ENCODE results near the gene ADIG. TPM values are rescaled to one million over a fixed set of nuclear protein-coding genes. Genes with fewer than 3 reads are reported as not detected.

ADIG gene
- total RNA-seq, 4 donors from 2014 or later, result not detected

GRCh38 chr20:38617830-38618196, 36.8 kb downstream of the ADIG start:
- H3K27ac ChIP-seq (replicated peaks in 1 of 4), result no peak overlapping the region
- no peak overlapping the region for H3K4me3 ChIP-seq
- TF ChIP-seq POLR2AphosphoS5 (IDR thresholded peaks at IDR 0.05) (no peak), EP300 (IDR thresholded peaks at IDR 0.05) (no peak), POLR2A (IDR thresholded peaks at IDR 0.05; ENCODE audit: low read depth) (no peak), CTCF (IDR thresholded peaks at IDR 0.05) (no peak)
- 93% methylated on average over 4 of the region's 4 CpGs for WGBS
- peaks cover 0 to 56% (median 0%) of the 10 kb centered on the region in 4 donors for H3K27me3 ChIP-seq
- no peaks in the 10 kb centered on the region for H3K9me3 ChIP-seq
- intact Hi-C loops (cut with DNase I), result no loop called here
- no peaks in the 10 kb centered on the region for H3K36me3 ChIP-seq
- DNase-seq (ENCODE audit: extremely low spot score), result no peak
- no peaks in the 10 kb centered on the region for H3K4me1 ChIP-seq

- no peak for TF ChIP-seq POLR2A (IDR thresholded peaks at IDR 0.05; ENCODE audit: low read depth)
- no peak for TF ChIP-seq CTCF (IDR thresholded peaks at IDR 0.05)
- no peak for TF ChIP-seq EP300 (IDR thresholded peaks at IDR 0.05)
- no peak for TF ChIP-seq POLR2AphosphoS5 (IDR thresholded peaks at IDR 0.05)
- DNase-seq (ENCODE audit: extremely low spot score), result no peak
- Histone ChIP-seq H3K4me1 (no peaks in the 10 kb centered on the region), H3K27ac (replicated peaks in 1 of 4) (no peak overlapping the region), H3K4me3 (no peak overlapping the region), H3K9me3 (peaks cover 0 to 10% (median 6%) of the 10 kb centered on the region in 4 donors), H3K27me3 (peaks cover 0 to 57% (median 0%) of the 10 kb centered on the region in 4 donors), H3K36me3 (no peaks in the 10 kb centered on the region)
- 59% methylated on average over 9 of the region's 9 CpGs for WGBS
- intact Hi-C loops (cut with DNase I), result no loop called here
These were observed 39.4 kb downstream of the ADIG start for GRCh38 chr20:38620441-38620840.

- peaks cover 0 to 10% (median 6%) of the 10 kb centered on the region in 4 donors for H3K9me3 ChIP-seq
- 77% methylated on average over 3 of the region's 4 CpGs for WGBS
- no peak overlapping the region for H3K4me3 ChIP-seq
- H3K4me1 ChIP-seq, result no peaks in the 10 kb centered on the region
- no peaks in the 10 kb centered on the region for H3K36me3 ChIP-seq
- peaks cover 0 to 33% (median 0%) of the 10 kb centered on the region in 4 donors for H3K27me3 ChIP-seq
- DNase-seq (ENCODE audit: extremely low spot score), result no peak
- no peak overlapping the region for H3K27ac ChIP-seq (replicated peaks in 1 of 4)
- TF ChIP-seq EP300 (IDR thresholded peaks at IDR 0.05) (no peak), POLR2AphosphoS5 (IDR thresholded peaks at IDR 0.05) (no peak), POLR2A (IDR thresholded peaks at IDR 0.05; ENCODE audit: low read depth) (no peak), CTCF (IDR thresholded peaks at IDR 0.05) (no peak)
- intact Hi-C loops (cut with DNase I), result no loop called here
These were observed 42.1 kb downstream of the ADIG start for GRCh38 chr20:38623061-38623460.

- H3K4me1 ChIP-seq, result no peaks in the 10 kb centered on the region
- H3K27me3 ChIP-seq, result peaks cover 0 to 23% (median 0%) of the 10 kb centered on the region in 4 donors
- 84% methylated on average over 2 of the region's 2 CpGs for WGBS
- no peaks in the 10 kb centered on the region for H3K36me3 ChIP-seq
- intact Hi-C loops (cut with DNase I), result no loop called here
- no peak overlapping the region for H3K4me3 ChIP-seq
- peaks cover 0 to 10% (median 6%) of the 10 kb centered on the region in 4 donors for H3K9me3 ChIP-seq
- H3K27ac ChIP-seq (replicated peaks in 1 of 4), result no peak overlapping the region
- no peak for TF ChIP-seq POLR2AphosphoS5 (IDR thresholded peaks at IDR 0.05)
- no peak for TF ChIP-seq EP300 (IDR thresholded peaks at IDR 0.05)
- DNase-seq (ENCODE audit: extremely low spot score), result no peak
These were observed 43.1 kb downstream of the ADIG start for GRCh38 chr20:38624084-38624483.

- DNase-seq (ENCODE audit: extremely low spot score), result no peak
- Histone ChIP-seq H3K4me1 (no peaks in the 10 kb centered on the region), H3K36me3 (no peaks in the 10 kb centered on the region), H3K4me3 (no peak overlapping the region), H3K27me3 (peaks cover 0 to 16% (median 0%) of the 10 kb centered on the region in 4 donors), H3K27ac (replicated peaks in 1 of 4) (no peak overlapping the region), H3K9me3 (peaks cover 0 to 10% (median 6%) of the 10 kb centered on the region in 4 donors)
- intact Hi-C loops (cut with DNase I), result no loop called here
- TF ChIP-seq POLR2A (IDR thresholded peaks at IDR 0.05; ENCODE audit: low read depth) (no peak), CTCF (IDR thresholded peaks at IDR 0.05) (no peak), EP300 (IDR thresholded peaks at IDR 0.05) (no peak), POLR2AphosphoS5 (IDR thresholded peaks at IDR 0.05) (no peak)
These were observed 44.9 kb downstream of the ADIG start for GRCh38 chr20:38625896-38626295.
